ENCODE measurements around the gene SYTL5.

SYTL5 gene

DNA sequence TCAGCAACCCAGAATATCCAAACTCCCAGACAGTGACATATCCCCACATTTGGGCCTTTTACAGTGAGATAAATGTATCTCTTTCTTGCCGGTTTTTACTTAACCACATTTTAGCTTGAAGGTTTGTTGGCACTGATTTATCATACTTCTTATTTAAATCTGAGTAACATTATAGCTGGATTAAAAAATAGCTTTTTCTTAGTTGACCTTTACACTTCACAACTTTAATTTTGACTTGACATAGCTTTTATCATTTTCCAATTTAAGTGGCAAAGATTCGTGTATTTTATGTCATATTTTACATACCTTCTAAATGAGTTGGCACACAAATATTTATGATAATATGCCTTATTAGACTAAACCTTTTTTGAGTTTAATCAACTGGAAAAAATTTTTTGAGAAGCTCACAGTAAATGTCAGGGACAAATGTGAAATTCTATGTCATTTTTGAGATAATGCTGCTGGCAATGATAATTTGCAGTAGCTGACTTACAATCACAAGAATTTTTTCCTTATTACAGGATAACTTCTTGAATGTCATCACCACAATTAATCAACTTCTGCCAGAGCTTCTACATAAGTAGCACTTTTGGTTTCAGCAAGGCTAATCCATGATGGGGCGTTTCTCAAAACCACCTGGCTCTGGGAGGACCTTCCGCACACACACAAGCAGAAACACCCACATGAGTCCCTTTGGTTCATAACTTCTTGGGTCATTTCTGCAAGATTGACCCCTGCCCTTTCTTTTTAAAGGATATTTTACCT is 80.3 kb downstream of the SYTL5 start:
- H3K27me3 ChIP-seq (ENCODE audit: insufficient read depth, low read length, poor library complexity, severe bottlenecking), result no peaks in the 10 kb centered on the region
- no peaks in the 10 kb centered on the region for H3K36me3 ChIP-seq (ENCODE audit: insufficient read depth, low read length)
- no peaks in the 10 kb centered on the region for H4K20me1 ChIP-seq (ENCODE audit: insufficient read depth, low read length, poor library complexity, severe bottlenecking)
- TF ChIP-seq EZH2phosphoT487 (IDR thresholded peaks at IDR 0.05; ENCODE audit: borderline replicate concordance), result no peak
- TF ChIP-seq, protein P1, sequence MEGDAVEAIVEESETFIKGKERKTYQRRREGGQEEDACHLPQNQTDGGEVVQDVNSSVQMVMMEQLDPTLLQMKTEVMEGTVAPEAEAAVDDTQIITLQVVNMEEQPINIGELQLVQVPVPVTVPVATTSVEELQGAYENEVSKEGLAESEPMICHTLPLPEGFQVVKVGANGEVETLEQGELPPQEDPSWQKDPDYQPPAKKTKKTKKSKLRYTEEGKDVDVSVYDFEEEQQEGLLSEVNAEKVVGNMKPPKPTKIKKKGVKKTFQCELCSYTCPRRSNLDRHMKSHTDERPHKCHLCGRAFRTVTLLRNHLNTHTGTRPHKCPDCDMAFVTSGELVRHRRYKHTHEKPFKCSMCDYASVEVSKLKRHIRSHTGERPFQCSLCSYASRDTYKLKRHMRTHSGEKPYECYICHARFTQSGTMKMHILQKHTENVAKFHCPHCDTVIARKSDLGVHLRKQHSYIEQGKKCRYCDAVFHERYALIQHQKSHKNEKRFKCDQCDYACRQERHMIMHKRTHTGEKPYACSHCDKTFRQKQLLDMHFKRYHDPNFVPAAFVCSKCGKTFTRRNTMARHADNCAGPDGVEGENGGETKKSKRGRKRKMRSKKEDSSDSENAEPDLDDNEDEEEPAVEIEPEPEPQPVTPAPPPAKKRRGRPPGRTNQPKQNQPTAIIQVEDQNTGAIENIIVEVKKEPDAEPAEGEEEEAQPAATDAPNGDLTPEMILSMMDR (conservative IDR thresholded peaks at IDR 0.05; ENCODE audit: low read length), result no peak
- H3K79me2 ChIP-seq (ENCODE audit: insufficient read depth, low read length), result no peaks in the 10 kb centered on the region
- no peak overlapping the region for H3K4me3 ChIP-seq (ENCODE audit: low read length, poor library complexity, severe bottlenecking)
- H3K9ac ChIP-seq (ENCODE audit: low read depth, low read length, poor library complexity, severe bottlenecking), result no peak overlapping the region
- no peaks in the 10 kb centered on the region for H3F3A ChIP-seq (ENCODE audit: low read depth)
- H2AFZ ChIP-seq (ENCODE audit: low read length), result no peak overlapping the region
- no peak overlapping the region for H3K4me2 ChIP-seq (ENCODE audit: low read depth, low read length, poor library complexity, severe bottlenecking)
- H3K4me1 ChIP-seq (ENCODE audit: insufficient read depth, low read length, poor library complexity, severe bottlenecking), result peaks cover 4% of the 10 kb centered on the region
- H3K9me2 ChIP-seq (replicated peaks; ENCODE audit: low read depth, low read length), result no peaks in the 10 kb centered on the region
- H3K9me3 ChIP-seq (ENCODE audit: insufficient read depth, low read depth, low read length), result no peaks in the 10 kb centered on the region

GRCh38 chrX:38087594-38087993 is 81.2 kb downstream of the SYTL5 start:
- TF ChIP-seq, protein P1 (conservative IDR thresholded peaks at IDR 0.05; ENCODE audit: low read length), result no peak
- TF ChIP-seq EZH2phosphoT487 (IDR thresholded peaks at IDR 0.05; ENCODE audit: borderline replicate concordance), result no peak
- Histone ChIP-seq H3K9ac (ENCODE audit: low read depth, low read length, poor library complexity, severe bottlenecking) (no peak overlapping the region), H3K4me1 (ENCODE audit: insufficient read depth, low read length, poor library complexity, severe bottlenecking) (peaks cover 4% of the 10 kb centered on the region), H3K4me3 (ENCODE audit: low read length, poor library complexity, severe bottlenecking) (no peak overlapping the region), H3F3A (ENCODE audit: low read depth) (no peaks in the 10 kb centered on the region), H2AFZ (ENCODE audit: low read length) (no peak overlapping the region; the same call in 1 of the 2 replicates), H3K9me3 (ENCODE audit: insufficient read depth, low read depth, low read length) (no peaks in the 10 kb centered on the region), H3K79me2 (ENCODE audit: insufficient read depth, low read length) (no peaks in the 10 kb centered on the region), H3K4me2 (ENCODE audit: low read depth, low read length, poor library complexity, severe bottlenecking) (no peak overlapping the region), H3K27me3 (ENCODE audit: insufficient read depth, low read length, poor library complexity, severe bottlenecking) (no peaks in the 10 kb centered on the region), H3K9me2 (replicated peaks; ENCODE audit: low read depth, low read length) (no peaks in the 10 kb centered on the region), H4K20me1 (ENCODE audit: insufficient read depth, low read length, poor library complexity, severe bottlenecking) (no peaks in the 10 kb centered on the region), H3K36me3 (ENCODE audit: insufficient read depth, low read length) (no peaks in the 10 kb centered on the region)

DNA sequence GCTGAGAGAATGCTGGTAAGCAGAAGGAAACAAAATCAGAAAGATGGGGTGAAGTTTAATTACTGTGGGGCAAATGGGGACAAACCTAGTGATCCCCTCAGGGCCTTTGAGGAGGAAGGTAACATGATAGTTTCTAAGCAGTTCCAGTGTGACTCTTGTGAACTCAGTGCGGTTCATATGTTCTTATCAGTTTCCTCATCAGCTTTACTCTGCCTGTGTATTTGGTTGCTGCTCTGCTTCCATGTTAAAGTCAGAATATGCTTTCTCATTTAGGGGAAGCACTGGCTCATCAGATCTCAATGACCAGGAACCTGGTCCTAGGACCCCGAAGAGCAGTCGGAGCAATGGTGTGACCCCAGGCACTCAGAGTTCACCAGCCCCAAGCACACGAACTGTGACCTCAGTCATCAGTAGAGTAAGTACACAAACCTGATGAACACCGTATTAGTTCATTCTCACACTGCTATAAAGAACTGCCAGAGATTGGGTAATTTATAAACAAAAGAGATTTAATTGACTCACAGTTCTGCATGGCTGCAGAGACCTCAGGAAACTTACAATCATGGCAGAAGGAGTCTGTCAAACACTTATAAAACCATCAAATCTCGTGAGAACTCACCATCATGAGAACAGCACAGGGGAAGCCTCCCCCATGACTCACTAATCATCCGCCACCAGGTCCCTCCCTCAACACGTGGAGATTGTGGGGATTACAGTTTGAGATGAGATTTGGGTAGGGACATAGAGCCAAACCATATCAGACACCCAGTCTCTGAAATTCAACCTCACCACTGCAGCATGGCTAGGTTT is 83.0 kb downstream of the SYTL5 start:
- H3K36me3 ChIP-seq (ENCODE audit: insufficient read depth, low read length), result no peaks in the 10 kb centered on the region
- H3K9ac ChIP-seq (ENCODE audit: low read depth, low read length, poor library complexity, severe bottlenecking), result no peak overlapping the region
- no peaks in the 10 kb centered on the region for H3K9me2 ChIP-seq (replicated peaks; ENCODE audit: low read depth, low read length)
- TF ChIP-seq, protein P1 (conservative IDR thresholded peaks at IDR 0.05; ENCODE audit: low read length), result no peak
- no peak for TF ChIP-seq EZH2phosphoT487 (IDR thresholded peaks at IDR 0.05; ENCODE audit: borderline replicate concordance)
- no peak overlapping the region for H3K4me3 ChIP-seq (ENCODE audit: low read length, poor library complexity, severe bottlenecking)
- H3K9me3 ChIP-seq (ENCODE audit: insufficient read depth, low read depth, low read length), result no peaks in the 10 kb centered on the region
- H3K4me2 ChIP-seq (ENCODE audit: low read depth, low read length, poor library complexity, severe bottlenecking), result peak overlapping the region; percentile 26
- H2AFZ ChIP-seq (ENCODE audit: low read length), result no peak overlapping the region
- H3K27me3 ChIP-seq (ENCODE audit: insufficient read depth, low read length, poor library complexity, severe bottlenecking), result no peaks in the 10 kb centered on the region
- H3K4me1 ChIP-seq (ENCODE audit: insufficient read depth, low read length, poor library complexity, severe bottlenecking), result peaks cover 4% of the 10 kb centered on the region
- no peaks in the 10 kb centered on the region for H4K20me1 ChIP-seq (ENCODE audit: insufficient read depth, low read length, poor library complexity, severe bottlenecking)
- no peaks in the 10 kb centered on the region for H3F3A ChIP-seq (ENCODE audit: low read depth)
- no peaks in the 10 kb centered on the region for H3K79me2 ChIP-seq (ENCODE audit: insufficient read depth, low read length)

Data from Loucy (cell line).